Esophagus muscularis mucosa (tissue), 4 donors: ENCODE measurements around the gene ASXL3. TPM values are rescaled to one million over a fixed set of nuclear protein-coding genes. Genes with fewer than 3 reads are reported as not detected.

ENCODE experiments used
- DNase-seq: peaks from one replicate; pipeline ENCODE4 v3.0.0-alpha.2; 2017; ENCODE audit errors: extremely low spot score
- H3K27ac ChIP-seq, 4 donors: fragments of 200-600 bp; sonication (generic); replicated peaks in 1 of 4; 1 replicate in 3 of 4; 2 replicates in 1 of 4; pipeline ENCODE4 v1.5.1; 2016 to 2019; ENCODE audit warnings: mild to moderate bottlenecking in 1 of 4
- H3K27me3 ChIP-seq, 4 donors: fragments of 200-600 bp; sonication (generic); one replicate each; pipeline versions ENCODE4 v1.5.1 to v1.6.0; 2016 to 2019
- H3K36me3 ChIP-seq, 4 donors: fragments of 200-600 bp; sonication (generic); one replicate each; pipeline ENCODE4 v1.5.1; 2016 to 2019
- H3K4me1 ChIP-seq, 4 donors: fragments of 200-600 bp; sonication (generic); one replicate each; pipeline ENCODE4 v1.5.1; 2016 to 2019
- H3K4me3 ChIP-seq, 4 donors: fragments of 200-600 bp; sonication (generic); 1 replicate in 2 of 4; 2 replicates in 2 of 4; pipeline ENCODE4 v1.5.1; 2016 to 2019; ENCODE audit warnings: mild to moderate bottlenecking in 4 of 4, moderate library complexity in 1 of 4
- H3K9me3 ChIP-seq, 4 donors: fragments of 200-600 bp; sonication (generic); 1 replicate in 3 of 4; 2 replicates in 1 of 4; pipeline ENCODE4 v1.5.1; 2016 to 2019
- CTCF ChIP-seq, 3 experiments: fragments of 200-600 bp in 2 of 3; fragments of 450-650 bp in 1 of 3; sonication (generic) in 2 of 3; IDR thresholded peaks; one replicate each; pipeline ENCODE4 v1.5.1; 2017 to 2019; ENCODE audit warnings: antibody characterized with exemption in 3 of 3, mild to moderate bottlenecking in 2 of 3, moderate library complexity in 1 of 3
- EP300 ChIP-seq: sonication (generic); formaldehyde crosslinking; IDR thresholded peaks from one replicate; pipeline ENCODE4 v1.6.1; 2017; ENCODE audit warnings: antibody characterized with exemption
- POLR2A ChIP-seq: fragments of 450-650 bp; IDR thresholded peaks from one replicate; pipeline ENCODE4 v1.6.1; 2017; ENCODE audit warnings: antibody characterized with exemption, moderate library complexity, mild to moderate bottlenecking, low read depth
- POLR2AphosphoS5 ChIP-seq, 2 donors: sonication (generic); formaldehyde crosslinking; IDR thresholded peaks; one replicate each; pipeline ENCODE4 v1.6.1; 2017; ENCODE audit warnings: antibody characterized with exemption in 2 of 2
- WGBS: methylation state at CpG from one replicate; pipeline ENCODE4 v1.1.5; 2018; 5-methylcytosine and 5-hydroxymethylcytosine counted together
- intact Hi-C: fragments of 100-400 bp; cut with DNase I; formaldehyde crosslinking; loops from one replicate; pipeline ENCODE4 v1.15.1; 2023
- total RNA-seq, 4 donors: library from RNA; depleted of rRNA; stranded (reverse); fragments of >200 nt; gene quantifications; one replicate each; pipeline versions ENCODE4 v1.1.0 to v1.2.1, GENCODE V29; 2016

Gene ASXL3
- total RNA-seq, 4 donors from 2014 or later, result 0.66 to 2.1 (median 1.1) TPM

DNA sequence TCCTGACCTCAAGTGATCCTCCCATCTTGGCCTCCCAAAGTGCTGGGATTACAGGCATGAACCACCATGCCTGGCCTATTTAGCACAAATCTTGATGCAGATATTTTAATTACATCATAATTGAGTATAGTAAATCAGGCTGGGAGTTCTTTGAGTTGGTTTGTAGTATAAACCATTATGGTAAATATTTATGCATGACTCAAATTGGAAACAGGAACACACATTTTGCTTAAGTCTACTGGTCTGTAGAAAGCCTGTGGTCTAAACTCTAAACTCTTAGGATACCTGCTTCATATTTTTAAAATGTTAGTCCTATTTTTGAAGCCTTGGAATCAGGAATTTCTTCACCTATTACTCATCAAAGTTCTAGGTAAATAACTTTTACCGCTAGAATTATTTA is 16.8 kb downstream of the ASXL3 start:
- TF ChIP-seq POLR2A (no peak), EP300 (no peak)
- no peak for DNase-seq
- 79% methylated on average over 1 of the region's 1 CpG for WGBS

GRCh38 chr18:33596178-33596854 is 18.3 kb downstream of the ASXL3 start:
- no peaks in the 10 kb centered on the region for H3K4me1 ChIP-seq
- intact Hi-C loops, result no loop called here
- no peaks in the 10 kb centered on the region for H3K36me3 ChIP-seq
- H3K27ac ChIP-seq, result no peak overlapping the region
- TF ChIP-seq POLR2AphosphoS5 (IDR thresholded peaks at IDR 0.05), result no peak
- no peak for TF ChIP-seq EP300
- TF ChIP-seq CTCF (IDR thresholded peaks at IDR 0.05), result no peak
- TF ChIP-seq POLR2A, result no peak
- H3K9me3 ChIP-seq, result no peaks in the 10 kb centered on the region
- H3K27me3 ChIP-seq, result no peaks in the 10 kb centered on the region
- DNase-seq, result no peak
- H3K4me3 ChIP-seq, result no peak overlapping the region
- 68% methylated on average over 1 of the region's 1 CpG for WGBS

More for the DNA sequence above, 16.8 kb downstream of the ASXL3 start:
- Histone ChIP-seq H3K36me3 (no peaks in the 10 kb centered on the region), H3K27me3 (no peaks in the 10 kb centered on the region), H3K4me3 (no peak overlapping the region), H3K4me1 (no peaks in the 10 kb centered on the region), H3K27ac (no peak overlapping the region), H3K9me3 (no peaks in the 10 kb centered on the region)
- intact Hi-C loops, result no loop called here

- no peaks in the 10 kb centered on the region for H3K36me3 ChIP-seq
- TF ChIP-seq EP300 (no peak), CTCF (IDR thresholded peaks at IDR 0.05) (no peak), POLR2A (no peak), POLR2AphosphoS5 (IDR thresholded peaks at IDR 0.05) (no peak)
- no peak overlapping the region for H3K4me3 ChIP-seq
- no peak overlapping the region for H3K27ac ChIP-seq
- 88% methylated on average over 3 of the region's 3 CpGs for WGBS
- H3K27me3 ChIP-seq, result no peaks in the 10 kb centered on the region
- H3K9me3 ChIP-seq, result no peaks in the 10 kb centered on the region
- H3K4me1 ChIP-seq, result no peaks in the 10 kb centered on the region
- intact Hi-C loops, result no loop called here
- DNase-seq, result no peak
These were observed 22.8 kb downstream of the ASXL3 start for GRCh38 chr18:33600846-33601245.

DNA sequence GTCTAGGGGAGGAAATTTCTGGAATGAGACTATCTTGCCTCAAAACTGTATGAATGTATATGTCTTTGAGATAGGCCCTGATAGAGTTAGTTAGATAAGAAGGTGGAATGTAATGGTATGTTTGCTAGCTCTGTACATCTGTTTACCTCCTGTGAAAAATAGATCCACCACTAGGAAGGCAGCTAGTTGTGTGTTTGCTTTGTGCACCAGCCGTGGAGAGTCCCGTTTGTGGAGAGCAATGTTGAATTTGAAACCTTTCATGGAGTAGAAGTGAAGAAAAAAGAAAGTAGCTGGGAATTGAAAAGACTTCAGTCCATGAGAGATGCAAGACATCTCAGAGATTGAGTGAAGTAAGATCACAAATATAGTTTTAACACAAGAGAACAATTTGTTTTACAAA is 25.4 kb downstream of the ASXL3 start:
- Histone ChIP-seq H3K27me3 (no peaks in the 10 kb centered on the region), H3K9me3 (no peaks in the 10 kb centered on the region), H3K4me1 (no peaks in the 10 kb centered on the region), H3K4me3 (no peak overlapping the region), H3K27ac (no peak overlapping the region), H3K36me3 (no peaks in the 10 kb centered on the region)
- TF ChIP-seq CTCF (IDR thresholded peaks at IDR 0.05) (no peak), POLR2AphosphoS5 (IDR thresholded peaks at IDR 0.05) (no peak), POLR2A (no peak), EP300 (no peak)
- intact Hi-C loops, result no loop called here
- DNase-seq, result no peak
- 78% methylated on average over 2 of the region's 2 CpGs for WGBS

DNA sequence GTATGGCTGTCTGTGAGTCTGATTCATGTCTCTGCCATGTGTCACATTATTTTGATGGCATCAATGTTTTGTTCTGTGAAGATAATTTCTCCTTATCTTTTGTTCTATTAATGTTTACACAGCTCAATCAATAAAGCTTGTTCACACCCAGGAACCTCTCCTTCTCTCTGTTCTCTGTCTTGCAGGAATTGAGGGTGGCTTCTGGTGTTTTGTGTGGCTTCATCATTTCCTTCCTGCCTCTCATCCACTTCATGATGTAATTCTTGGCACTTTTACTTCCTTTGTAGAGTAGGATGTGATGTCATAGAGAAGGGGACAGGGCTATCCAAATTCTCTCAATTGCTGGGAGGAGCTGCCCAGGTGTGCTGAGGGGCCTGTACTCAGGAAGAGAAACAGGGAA is 27.2 kb downstream of the ASXL3 start:
- Histone ChIP-seq H3K4me3 (no peak overlapping the region), H3K27me3 (no peaks in the 10 kb centered on the region), H3K36me3 (no peaks in the 10 kb centered on the region), H3K4me1 (no peaks in the 10 kb centered on the region), H3K27ac (no peak overlapping the region), H3K9me3 (no peaks in the 10 kb centered on the region)
- intact Hi-C loops, result no loop called here
- no peak for DNase-seq
- TF ChIP-seq POLR2AphosphoS5 (IDR thresholded peaks at IDR 0.05), result no peak

DNA sequence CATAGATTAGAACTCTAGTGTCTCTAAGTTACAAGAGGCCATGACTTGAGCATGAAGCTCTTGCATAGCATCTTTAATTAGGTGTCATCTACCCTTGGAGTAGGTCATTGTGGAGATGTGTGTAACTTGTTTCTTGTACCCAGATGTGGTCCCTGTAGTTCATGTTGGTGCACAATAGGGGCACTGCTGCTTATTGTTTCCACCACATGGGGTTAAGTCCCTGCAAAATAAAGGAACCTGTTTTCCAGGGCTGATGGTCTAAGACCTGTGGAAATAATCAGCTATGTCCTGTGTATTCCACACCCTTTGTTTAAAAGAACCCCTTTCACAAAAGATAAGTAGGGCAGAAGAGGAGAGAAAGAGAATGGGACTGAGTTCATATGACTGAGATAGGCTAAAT is 28.6 kb downstream of the ASXL3 start:
- no peak overlapping the region for H3K27ac ChIP-seq
- TF ChIP-seq POLR2AphosphoS5 (IDR thresholded peaks at IDR 0.05) (no peak), CTCF (IDR thresholded peaks at IDR 0.05) (no peak), POLR2A (no peak), EP300 (no peak)
- no peaks in the 10 kb centered on the region for H3K4me1 ChIP-seq
- no peaks in the 10 kb centered on the region for H3K27me3 ChIP-seq
- DNase-seq, result no peak
- H3K4me3 ChIP-seq, result no peak overlapping the region
- H3K9me3 ChIP-seq, result no peaks in the 10 kb centered on the region
- intact Hi-C loops, result no loop called here
- no peaks in the 10 kb centered on the region for H3K36me3 ChIP-seq
